ENCODE results near the gene ADARB1.

DNA sequence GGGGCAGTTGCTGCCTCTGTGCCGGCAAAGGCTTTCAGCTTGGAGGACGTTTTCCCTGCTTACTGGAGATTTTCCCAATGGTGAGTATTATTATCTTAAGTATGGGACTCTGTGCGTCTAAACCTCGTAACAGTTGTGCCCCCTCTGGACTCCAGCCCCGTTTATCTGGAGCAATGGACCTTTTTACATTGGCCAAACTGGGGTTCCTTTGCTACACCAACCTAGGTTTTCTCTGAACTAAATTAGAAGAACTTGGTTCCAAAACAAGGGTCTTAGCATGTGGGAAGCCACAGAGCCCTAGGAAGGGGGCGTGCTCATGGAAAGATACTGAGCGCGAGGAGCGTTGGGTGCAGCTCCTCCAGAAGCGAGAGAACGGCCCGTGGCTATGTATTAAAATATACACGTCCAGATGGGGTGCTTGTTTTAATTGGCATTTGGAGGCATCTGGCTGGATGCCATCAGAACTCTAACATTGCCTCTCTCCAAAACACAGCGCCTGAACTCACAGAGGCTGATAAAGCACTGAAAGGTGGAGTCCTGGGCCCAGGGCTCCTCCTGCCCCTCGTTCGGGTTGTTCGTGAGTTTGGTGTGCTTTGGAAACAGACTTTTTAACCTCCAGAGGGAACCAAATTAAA lies 184.9 kb downstream of the ADARB1 start:
- TF ChIP-seq, protein P1, sequence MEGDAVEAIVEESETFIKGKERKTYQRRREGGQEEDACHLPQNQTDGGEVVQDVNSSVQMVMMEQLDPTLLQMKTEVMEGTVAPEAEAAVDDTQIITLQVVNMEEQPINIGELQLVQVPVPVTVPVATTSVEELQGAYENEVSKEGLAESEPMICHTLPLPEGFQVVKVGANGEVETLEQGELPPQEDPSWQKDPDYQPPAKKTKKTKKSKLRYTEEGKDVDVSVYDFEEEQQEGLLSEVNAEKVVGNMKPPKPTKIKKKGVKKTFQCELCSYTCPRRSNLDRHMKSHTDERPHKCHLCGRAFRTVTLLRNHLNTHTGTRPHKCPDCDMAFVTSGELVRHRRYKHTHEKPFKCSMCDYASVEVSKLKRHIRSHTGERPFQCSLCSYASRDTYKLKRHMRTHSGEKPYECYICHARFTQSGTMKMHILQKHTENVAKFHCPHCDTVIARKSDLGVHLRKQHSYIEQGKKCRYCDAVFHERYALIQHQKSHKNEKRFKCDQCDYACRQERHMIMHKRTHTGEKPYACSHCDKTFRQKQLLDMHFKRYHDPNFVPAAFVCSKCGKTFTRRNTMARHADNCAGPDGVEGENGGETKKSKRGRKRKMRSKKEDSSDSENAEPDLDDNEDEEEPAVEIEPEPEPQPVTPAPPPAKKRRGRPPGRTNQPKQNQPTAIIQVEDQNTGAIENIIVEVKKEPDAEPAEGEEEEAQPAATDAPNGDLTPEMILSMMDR (IDR thresholded peaks at IDR 0.05) = no peak
- TF ChIP-seq ZFX (IDR thresholded peaks at IDR 0.05; ENCODE audit: borderline replicate concordance) = no peak

Data from 22Rv1 (cell line).